ENCODE results near the gene BACH2.

DNA sequence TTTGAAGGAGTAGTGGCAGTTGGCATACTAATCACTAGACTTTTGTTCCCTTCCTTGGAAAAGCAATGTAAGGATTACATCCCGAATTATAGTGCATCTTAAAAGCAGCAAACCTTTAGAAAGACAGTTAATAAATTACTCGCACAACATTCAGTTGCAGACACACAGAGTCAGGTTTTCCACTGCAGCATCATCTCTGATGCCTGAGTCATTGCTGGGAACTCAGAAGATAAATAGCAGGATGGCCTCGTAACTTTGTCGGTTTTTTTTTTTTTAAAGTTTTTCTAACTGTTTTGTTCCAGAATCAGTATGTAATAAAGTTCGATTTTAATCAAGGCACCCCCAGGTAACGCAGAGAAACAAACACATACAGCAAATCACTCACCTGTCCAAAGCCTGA lies 368.0 kb downstream of the BACH2 start:
- TF ChIP-seq CTCF (IDR thresholded peaks at IDR 0.05; ENCODE audit: control extremely low read depth in 1 of 3, insufficient read depth in 1 of 3, low read depth in 1 of 3, low read length in 3 of 3) (no peak), RAD21 (IDR thresholded peaks at IDR 0.05 in 1 of 2, conservative IDR thresholded peaks at IDR 0.05 in 1 of 2; ENCODE audit: low read depth in 2 of 2, low read length in 2 of 2) (no peak), POLR2A (IDR thresholded peaks at IDR 0.05; ENCODE audit: control extremely low read depth in 1 of 2, low read depth in 2 of 2, low read length in 2 of 2) (no peak), ZNF274 (IDR thresholded peaks at IDR 0.05; ENCODE audit: borderline replicate concordance, extremely low read depth, low read length) (no peak), POLR2AphosphoS5 (IDR thresholded peaks at IDR 0.05; ENCODE audit: low read depth, low read length) (no peak), TAF1 (IDR thresholded peaks at IDR 0.05; ENCODE audit: low read depth, low read length) (no peak), EZH2 (IDR thresholded peaks at IDR 0.05; ENCODE audit: low read depth, low read length, severe bottlenecking) (no peak), CBX8 (IDR thresholded peaks at IDR 0.05; ENCODE audit: borderline replicate concordance, low read depth, low read length) (no peak), SIX5 (IDR thresholded peaks at IDR 0.05; ENCODE audit: low read depth, low read length) (no peak), BRCA1 (IDR thresholded peaks at IDR 0.05; ENCODE audit: low read depth, low read length) (no peak), CREB1 (IDR thresholded peaks at IDR 0.05) (no peak), RFX5 (IDR thresholded peaks at IDR 0.05; ENCODE audit: borderline replicate concordance, low read depth, low read length) (no peak), HDAC2 (IDR thresholded peaks at IDR 0.05; ENCODE audit: borderline replicate concordance in 1 of 2, low read depth in 2 of 2, low read length in 2 of 2) (no peak)
